ENCODE data around the gene MROH8.

The MROH8 gene

GRCh38 chr20:37194621-37195417 lies 15.5 kb upstream of the MROH8 start:
- H3K36me3 ChIP-seq (ENCODE audit: insufficient read depth, low read depth, low read length), result peaks cover 63% of the 10 kb centered on the region
- no peaks in the 10 kb centered on the region for H3K27me3 ChIP-seq (ENCODE audit: insufficient read depth, low read length)
- no peak overlapping the region for H3K27ac ChIP-seq (ENCODE audit: low read length)
- no peak overlapping the region for H3K4me3 ChIP-seq (ENCODE audit: low read length)
- no peak overlapping the region for H3K9ac ChIP-seq (ENCODE audit: low read depth, low read length)
- no peaks in the 10 kb centered on the region for H3K9me3 ChIP-seq (ENCODE audit: insufficient read depth, low read depth, low read length)
- H3K4me1 ChIP-seq (ENCODE audit: insufficient read depth, low read length), result 0 out of 2 replicates have a peak, but pooled peaks cover 2% of the 10 kb centered on the region

GRCh38 chr20:37193821-37194220 lies 14.5 kb upstream of the MROH8 start:
- Histone ChIP-seq H3K27ac (ENCODE audit: low read length) (no peak overlapping the region), H3K9ac (ENCODE audit: low read depth, low read length) (no peak overlapping the region), H3K9me3 (ENCODE audit: insufficient read depth, low read depth, low read length) (no peaks in the 10 kb centered on the region), H3K4me1 (ENCODE audit: insufficient read depth, low read length) (0 out of 2 replicates have a peak, but pooled peaks cover 2% of the 10 kb centered on the region), H3K4me3 (ENCODE audit: low read length) (no peak overlapping the region), H3K27me3 (ENCODE audit: insufficient read depth, low read length) (no peaks in the 10 kb centered on the region), H3K36me3 (ENCODE audit: insufficient read depth, low read depth, low read length) (peaks cover 63% of the 10 kb centered on the region)

- H3K27ac ChIP-seq (ENCODE audit: low read length), result no peak overlapping the region
- H3K36me3 ChIP-seq (ENCODE audit: insufficient read depth, low read depth, low read length), result peaks cover 63% of the 10 kb centered on the region
- no peak overlapping the region for H3K9ac ChIP-seq (ENCODE audit: low read depth, low read length)
These were observed 13.9 kb upstream of the MROH8 start for GRCh38 chr20:37193226-37193625.

GRCh38 chr20:37192137-37192854 lies 12.9 kb upstream of the MROH8 start:
- H3K36me3 ChIP-seq (ENCODE audit: insufficient read depth, low read depth, low read length), result peaks cover 61% of the 10 kb centered on the region
- no peak overlapping the region for H3K27ac ChIP-seq (ENCODE audit: low read length)
- H3K27me3 ChIP-seq (ENCODE audit: insufficient read depth, low read length), result no peaks in the 10 kb centered on the region
- no peaks in the 10 kb centered on the region for H3K9me3 ChIP-seq (ENCODE audit: insufficient read depth, low read depth, low read length)
- no peak overlapping the region for H3K9ac ChIP-seq (ENCODE audit: low read depth, low read length)
- H3K4me1 ChIP-seq (ENCODE audit: insufficient read depth, low read length), result 0 out of 2 replicates have a peak, but pooled peaks cover 2% of the 10 kb centered on the region
- no peak overlapping the region for H3K4me3 ChIP-seq (ENCODE audit: low read length)

More at GRCh38 chr20:37193226-37193625, 13.9 kb upstream of the MROH8 start:
- Histone ChIP-seq H3K4me1 (ENCODE audit: insufficient read depth, low read length) (0 out of 2 replicates have a peak, but pooled peaks cover 2% of the 10 kb centered on the region), H3K27me3 (ENCODE audit: insufficient read depth, low read length) (no peaks in the 10 kb centered on the region), H3K9me3 (ENCODE audit: insufficient read depth, low read depth, low read length) (no peaks in the 10 kb centered on the region), H3K4me3 (ENCODE audit: low read length) (no peak overlapping the region)

- H3K27me3 ChIP-seq (ENCODE audit: insufficient read depth, low read length), result no peaks in the 10 kb centered on the region
- no peak overlapping the region for H3K4me3 ChIP-seq (ENCODE audit: low read length)
- peaks cover 67% of the 10 kb centered on the region for H3K36me3 ChIP-seq (ENCODE audit: insufficient read depth, low read depth, low read length)
- no peak overlapping the region for H3K9ac ChIP-seq (ENCODE audit: low read depth, low read length)
- H3K27ac ChIP-seq (ENCODE audit: low read length), result no peak overlapping the region
- no peaks in the 10 kb centered on the region for H3K9me3 ChIP-seq (ENCODE audit: insufficient read depth, low read depth, low read length)
- 0 out of 2 replicates have a peak, but pooled peaks cover 2% of the 10 kb centered on the region for H3K4me1 ChIP-seq (ENCODE audit: insufficient read depth, low read length)
These were observed 11.2 kb upstream of the MROH8 start for GRCh38 chr20:37190354-37191112.

- H3K36me3 ChIP-seq (ENCODE audit: insufficient read depth, low read depth, low read length), result peaks cover 77% of the 10 kb centered on the region
- H3K9ac ChIP-seq (ENCODE audit: low read depth, low read length), result no peak overlapping the region
These were observed 10.2 kb upstream of the MROH8 start for GRCh38 chr20:37189416-37190016.

GRCh38 chr20:37188787-37189186 lies 9.4 kb upstream of the MROH8 start:
- Histone ChIP-seq H3K9ac (ENCODE audit: low read depth, low read length) (no peak overlapping the region), H3K4me3 (ENCODE audit: low read length) (no peak overlapping the region), H3K4me1 (ENCODE audit: insufficient read depth, low read length) (0 out of 2 replicates have a peak, but pooled peaks cover 2% of the 10 kb centered on the region), H3K27ac (ENCODE audit: low read length) (no peak overlapping the region), H3K36me3 (ENCODE audit: insufficient read depth, low read depth, low read length) (peaks cover 81% of the 10 kb centered on the region), H3K9me3 (ENCODE audit: insufficient read depth, low read depth, low read length) (no peaks in the 10 kb centered on the region), H3K27me3 (ENCODE audit: insufficient read depth, low read length) (no peaks in the 10 kb centered on the region)

More at GRCh38 chr20:37189416-37190016, 10.2 kb upstream of the MROH8 start:
- Histone ChIP-seq H3K4me1 (ENCODE audit: insufficient read depth, low read length) (0 out of 2 replicates have a peak, but pooled peaks cover 2% of the 10 kb centered on the region), H3K9me3 (ENCODE audit: insufficient read depth, low read depth, low read length) (no peaks in the 10 kb centered on the region), H3K27me3 (ENCODE audit: insufficient read depth, low read length) (no peaks in the 10 kb centered on the region), H3K4me3 (ENCODE audit: low read length) (no peak overlapping the region), H3K27ac (ENCODE audit: low read length) (no peak overlapping the region)

GRCh38 chr20:37185686-37186085 lies 6.3 kb upstream of the MROH8 start:
- Histone ChIP-seq H3K4me1 (ENCODE audit: insufficient read depth, low read length) (no peaks in the 10 kb centered on the region), H3K4me3 (ENCODE audit: low read length) (no peak overlapping the region), H3K27ac (ENCODE audit: low read length) (no peak overlapping the region), H3K27me3 (ENCODE audit: insufficient read depth, low read length) (no peaks in the 10 kb centered on the region), H3K9me3 (ENCODE audit: insufficient read depth, low read depth, low read length) (no peaks in the 10 kb centered on the region), H3K36me3 (ENCODE audit: insufficient read depth, low read depth, low read length) (peaks cover 74% of the 10 kb centered on the region), H3K9ac (ENCODE audit: low read depth, low read length) (no peak overlapping the region)

GRCh38 chr20:37179683-37180524 lies 556 bp upstream of the MROH8 start:
- Histone ChIP-seq H3K4me3 (ENCODE audit: low read length) (peak overlapping the region; percentile 86), H3K4me1 (ENCODE audit: insufficient read depth, low read length) (0 out of 2 replicates have a peak, but pooled peaks cover 5% of the 10 kb centered on the region), H3K9me3 (ENCODE audit: insufficient read depth, low read depth, low read length) (no peaks in the 10 kb centered on the region), H3K27ac (ENCODE audit: low read length) (no peak overlapping the region), H3K36me3 (ENCODE audit: insufficient read depth, low read depth, low read length) (peaks cover 22% of the 10 kb centered on the region), H3K9ac (ENCODE audit: low read depth, low read length) (peak overlapping the region; percentile 81), H3K27me3 (ENCODE audit: insufficient read depth, low read length) (no peaks in the 10 kb centered on the region)

GRCh38 chr20:37172836-37173235 lies 6.5 kb downstream of the MROH8 start:
- no peak overlapping the region for H3K9ac ChIP-seq (ENCODE audit: low read depth, low read length)
- no peak overlapping the region for H3K4me3 ChIP-seq (ENCODE audit: low read length)
- no peaks in the 10 kb centered on the region for H3K9me3 ChIP-seq (ENCODE audit: insufficient read depth, low read depth, low read length)
- 0 out of 2 replicates have a peak, but pooled peaks cover 3% of the 10 kb centered on the region for H3K4me1 ChIP-seq (ENCODE audit: insufficient read depth, low read length)
- H3K27ac ChIP-seq (ENCODE audit: low read length), result no peak overlapping the region
- H3K36me3 ChIP-seq (ENCODE audit: insufficient read depth, low read depth, low read length), result no peaks in the 10 kb centered on the region
- no peaks in the 10 kb centered on the region for H3K27me3 ChIP-seq (ENCODE audit: insufficient read depth, low read length)
